Kidney tubule cell (primary cell): ENCODE results near the gene SHISAL2B.
"Not testable (repeated sequence)": the region's sequence is repeated elsewhere in the genome, so short reads cannot be mapped to it uniquely, and the experiment has no call there.

Experiments
- DNase-seq: peaks from one replicate; pipeline ENCODE4 v3.0.0-alpha.2; 2018; ENCODE audit warnings: low spot score

SHISAL2B gene

DNA sequence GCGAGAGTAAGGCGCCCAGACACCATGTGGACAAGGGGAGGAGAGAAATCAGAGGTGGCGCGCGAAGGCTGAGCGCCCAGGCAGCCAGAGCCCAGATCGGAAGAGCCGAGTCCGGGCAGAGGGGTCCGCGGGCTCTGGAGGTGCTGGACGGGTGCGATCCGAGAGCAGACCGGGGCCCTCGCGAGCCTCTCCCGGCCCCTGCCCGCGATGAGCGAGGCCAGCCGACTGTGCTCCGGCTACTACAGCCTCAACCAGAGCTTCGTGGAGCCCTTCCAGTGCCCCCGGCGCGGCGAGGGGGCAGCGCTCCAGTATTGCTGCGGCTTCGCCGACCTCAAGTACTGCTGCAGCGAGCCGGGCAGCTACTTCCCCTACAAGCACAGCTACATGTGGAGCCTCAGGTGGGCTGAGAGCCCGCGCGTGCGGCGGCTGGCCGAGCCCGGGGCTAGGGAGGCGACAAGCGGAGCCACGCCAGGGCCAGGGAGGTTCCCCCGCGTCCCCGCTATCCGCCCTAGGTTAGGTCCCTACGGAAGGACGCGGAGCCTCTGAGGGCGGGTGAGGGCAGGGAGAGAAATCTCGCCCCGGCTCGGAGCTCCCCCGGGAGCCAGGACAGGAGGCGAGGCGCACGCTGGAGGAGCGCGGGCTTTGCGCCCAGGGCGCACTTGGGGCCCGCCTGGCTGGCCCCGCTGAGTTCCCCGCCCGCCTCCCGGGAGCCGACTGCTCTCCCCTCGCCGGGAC lies at the start of gene SHISAL2B:
SHISAL2B (plus strand) TSS at position 87 of the 735 bp plus-strand sequence; CDS start at position 208, 121 bp downstream.
- peak; percentile 44 for DNase-seq

DNA sequence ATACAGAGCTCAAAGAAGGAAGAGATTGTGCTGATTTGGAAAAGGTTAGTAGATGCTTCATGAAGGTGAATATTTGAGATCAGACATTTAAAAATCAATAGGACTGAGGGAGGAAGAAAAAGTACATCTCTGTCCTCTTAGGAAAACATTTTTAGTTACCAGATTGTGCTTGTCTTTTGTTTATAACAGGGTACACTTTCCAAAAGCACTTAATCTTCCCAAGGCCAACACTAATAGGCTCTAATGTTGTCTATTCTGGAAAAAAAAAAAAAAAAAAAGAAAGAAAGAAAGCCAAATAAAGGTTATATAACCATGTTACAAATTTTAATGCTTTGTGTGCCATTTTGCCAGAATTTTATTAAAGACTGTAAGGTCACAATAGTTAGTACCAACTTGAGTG lies 45.5 kb upstream of the SHISAL2B start:
- no peak for DNase-seq

GRCh38 chr5:64646169-64646568 lies 44.1 kb upstream of the SHISAL2B start:
- no peak for DNase-seq

DNA sequence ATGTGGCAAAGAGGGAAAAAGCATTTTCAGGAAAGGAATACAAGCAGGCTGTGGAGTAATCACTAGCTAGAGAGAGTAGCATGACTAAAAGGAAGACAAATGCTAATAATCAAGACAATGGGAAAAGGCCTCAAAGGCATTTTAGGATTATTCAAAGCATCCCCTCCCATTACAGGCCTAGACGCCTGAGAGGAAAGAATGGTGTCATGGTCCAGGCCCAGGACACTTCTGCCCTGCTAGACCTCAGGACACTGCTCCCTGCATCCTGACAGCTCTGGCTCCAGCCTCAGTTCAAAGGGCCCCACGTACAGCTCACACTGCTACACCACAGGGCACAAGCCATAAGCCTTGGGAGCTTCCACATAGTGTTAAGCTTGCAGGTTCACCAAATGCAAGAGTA lies 40.8 kb upstream of the SHISAL2B start:
- DNase-seq = no peak

- DNase-seq = peak; percentile 64
These were observed 36.3 kb upstream of the SHISAL2B start for GRCh38 chr5:64653766-64654560.

DNA sequence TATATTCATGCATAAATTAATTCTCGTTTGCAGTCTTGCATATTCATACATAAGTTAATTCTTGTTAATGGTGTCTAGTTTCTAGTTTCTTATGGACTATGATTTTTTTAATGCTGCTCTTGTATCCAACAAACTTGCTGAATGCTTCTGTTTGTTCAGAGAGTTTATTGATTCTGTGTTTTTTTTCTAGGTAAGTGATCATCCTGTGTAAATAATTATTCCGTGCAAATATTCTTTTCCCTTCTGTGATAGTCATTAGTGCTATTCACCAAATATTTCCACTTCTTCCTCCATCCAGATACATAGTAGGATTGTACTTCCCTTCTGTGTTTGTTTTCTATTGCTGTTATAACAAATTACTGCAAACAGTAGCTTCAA lies 35.8 kb upstream of the SHISAL2B start:
- no peak for DNase-seq

- DNase-seq = no peak
These were observed 34.7 kb upstream of the SHISAL2B start for GRCh38 chr5:64655596-64655995.

DNA sequence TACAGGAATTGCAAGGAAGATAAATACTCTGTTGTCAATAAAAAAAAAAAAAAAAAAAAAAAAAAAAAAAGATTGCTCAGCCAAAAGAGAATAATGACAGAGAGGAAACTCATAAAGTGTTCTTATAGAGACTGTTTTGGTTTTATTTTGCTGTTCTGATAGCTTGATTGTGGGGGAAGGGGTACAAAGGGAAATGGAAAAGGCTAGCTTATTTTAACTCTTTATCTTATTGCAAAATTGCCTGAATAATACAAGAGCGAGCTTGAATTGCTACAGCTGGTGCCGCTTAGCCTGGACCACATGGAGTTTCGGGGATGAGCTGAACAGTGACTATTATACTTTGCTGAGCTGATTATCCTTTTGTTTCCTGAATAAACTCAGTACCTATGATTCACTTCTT lies 31.0 kb upstream of the SHISAL2B start:
- no peak for DNase-seq

GRCh38 chr5:64663181-64663580 lies 27.1 kb upstream of the SHISAL2B start:
- not testable (repeated sequence) for DNase-seq

GRCh38 chr5:64665243-64665642 lies 25.1 kb upstream of the SHISAL2B start:
- DNase-seq = no peak

- DNase-seq = peak; percentile 17
These were observed 24.2 kb upstream of the SHISAL2B start for GRCh38 chr5:64666078-64666477.

GRCh38 chr5:64667068-64667467 lies 23.2 kb upstream of the SHISAL2B start:
- DNase-seq = no peak

GRCh38 chr5:64670277-64670676 lies 20.0 kb upstream of the SHISAL2B start:
- DNase-seq = peak; percentile 9

DNA sequence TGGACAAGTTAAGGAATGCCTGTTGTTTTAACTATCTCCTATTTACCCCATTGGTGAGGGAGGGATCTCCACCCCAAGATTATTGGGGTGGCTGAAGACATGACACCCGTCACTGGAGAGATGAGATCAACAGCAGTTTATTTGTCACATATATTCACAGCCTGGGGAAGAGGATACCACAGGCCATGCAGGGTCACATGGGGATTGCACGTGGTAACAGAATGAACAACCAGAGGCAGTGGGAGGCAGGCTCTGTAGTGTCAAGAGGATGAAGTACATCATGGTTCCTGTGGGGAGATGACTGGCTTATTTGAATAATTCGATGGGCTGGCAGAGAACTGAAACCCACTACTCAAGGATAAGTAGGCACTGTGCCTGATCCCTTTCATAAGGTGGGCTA lies 18.6 kb upstream of the SHISAL2B start:
- DNase-seq = no peak

- no peak for DNase-seq
These were observed 11.9 kb upstream of the SHISAL2B start for GRCh38 chr5:64678374-64678773.

- DNase-seq = peak; percentile 19
These were observed 10.0 kb upstream of the SHISAL2B start for GRCh38 chr5:64680289-64680688.

GRCh38 chr5:64682608-64683007 lies 7.7 kb upstream of the SHISAL2B start:
- no peak for DNase-seq

DNA sequence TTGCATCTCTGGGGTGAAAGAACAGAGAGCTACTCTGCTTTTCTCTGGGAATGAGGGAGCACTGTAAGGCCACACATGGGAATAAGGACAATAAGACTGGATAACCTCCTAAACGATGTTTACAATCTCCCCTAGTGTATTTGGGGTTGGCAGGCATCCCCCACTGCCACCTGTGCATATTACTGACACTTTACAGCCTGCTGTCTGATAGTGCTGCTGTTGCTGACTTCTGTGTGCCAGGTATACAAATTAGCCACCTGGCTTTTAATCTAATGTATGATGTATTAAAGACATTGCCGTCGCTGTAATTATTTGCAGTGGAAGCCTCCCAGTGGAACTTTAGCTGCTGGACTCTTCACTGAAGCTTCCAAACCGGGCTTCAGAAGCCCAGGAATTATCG lies 4.4 kb upstream of the SHISAL2B start:
- no peak for DNase-seq

GRCh38 chr5:64688391-64688790 lies 1.9 kb upstream of the SHISAL2B start:
- DNase-seq = no peak

- no peak for DNase-seq
These were observed 1.3 kb upstream of the SHISAL2B start for GRCh38 chr5:64688965-64689364.

DNA sequence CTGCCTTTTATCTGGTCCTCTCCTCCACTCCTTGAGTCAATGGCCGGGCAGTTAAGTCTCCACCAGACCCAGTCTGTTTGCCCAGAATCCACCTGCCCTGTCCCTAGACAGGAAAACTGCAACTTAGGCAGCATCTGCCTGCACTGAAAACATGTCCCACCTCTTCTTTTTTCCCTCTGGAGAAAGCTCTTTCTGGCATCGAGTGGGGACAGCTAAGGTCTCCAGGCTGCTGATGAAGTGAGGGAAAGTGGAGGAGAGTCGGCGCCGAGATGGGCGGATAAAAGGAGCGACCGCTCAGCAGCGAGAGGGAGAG lies 243 bp upstream of the SHISAL2B start:
- DNase-seq = no peak

DNA sequence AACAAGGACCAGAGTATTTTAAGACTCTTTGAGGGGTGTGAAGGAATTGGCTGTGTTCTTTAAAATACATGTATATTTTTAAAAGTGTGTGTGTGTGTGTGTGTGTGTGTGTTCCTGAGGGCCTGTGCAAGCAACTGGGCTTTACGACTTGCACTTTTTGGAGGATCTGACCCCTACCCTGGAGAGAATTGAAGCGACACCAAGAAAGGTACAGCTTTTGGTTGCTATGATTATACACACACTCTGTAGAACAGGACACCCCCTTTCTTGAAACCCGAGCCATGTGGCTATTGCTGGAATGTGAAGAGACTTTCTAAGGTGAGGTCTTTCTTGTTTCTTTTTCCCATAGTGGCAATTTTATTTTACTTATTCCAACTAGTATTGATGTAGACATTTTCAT lies 988 bp downstream of the SHISAL2B start:
- DNase-seq = peak; percentile 6

DNA sequence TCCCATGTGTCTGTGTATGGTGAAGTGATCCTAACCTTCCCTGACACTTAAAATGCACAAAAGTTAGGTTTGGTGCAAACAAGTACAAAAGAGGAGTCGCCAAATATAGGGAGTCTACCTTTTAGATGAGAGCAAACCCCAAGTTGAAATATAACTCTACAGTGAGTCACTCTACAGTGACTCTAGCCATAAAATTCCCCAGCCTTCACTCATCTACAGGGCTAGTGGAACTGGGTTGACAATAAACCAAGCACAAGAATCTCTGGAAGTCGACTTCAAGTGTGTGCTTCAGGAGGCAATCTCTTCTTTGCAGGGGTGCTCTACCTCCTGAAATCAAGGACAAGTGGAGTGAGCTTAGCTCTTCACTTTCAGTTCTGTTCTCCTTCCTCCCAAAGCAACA lies 3.3 kb downstream of the SHISAL2B start:
- peak; percentile 77 for DNase-seq

DNA sequence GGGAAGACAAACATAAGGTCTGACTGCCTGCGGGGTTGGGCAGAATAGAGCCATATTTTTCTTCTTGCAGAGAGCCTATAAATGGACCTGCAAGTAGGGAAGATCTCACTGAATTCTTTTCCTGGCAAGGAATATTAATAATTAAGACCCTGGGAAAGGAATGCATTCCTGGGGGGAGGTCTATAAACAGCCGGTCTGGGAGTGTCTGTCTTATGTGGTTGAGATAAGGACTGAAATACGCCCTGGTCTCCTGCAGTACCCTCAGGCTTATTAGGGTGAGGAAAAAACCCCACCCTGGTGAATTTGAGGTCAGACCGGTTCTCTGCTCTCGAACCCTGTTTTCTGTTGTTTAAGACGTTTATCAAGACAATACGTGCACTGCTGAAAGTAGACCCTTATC lies 6.1 kb downstream of the SHISAL2B start:
- DNase-seq = not testable (repeated sequence)
